ENCODE data around the gene FRMPD1. TPM values are rescaled to one million over a fixed set of nuclear protein-coding genes. Genes with fewer than 3 reads are reported as not detected.

The FRMPD1 gene
- total and polyA plus RNA-seq, 2 of the 13 experiments (the other 11 are each of a cell fraction or from before 2014, with no cell fraction given): not detected

- Histone ChIP-seq H3K27me3 (ENCODE audit: control insufficient read depth in 1 of 2, insufficient read depth in 2 of 2, low read length in 2 of 2) (peaks cover 0 to 45% of the 10 kb centered on the region in 2 experiments; a peak in 3 of 5 replicates), H3K4me3 (replicated peaks in 1 of 3; ENCODE audit: insufficient read depth in 1 of 3, low read depth in 2 of 3, low read length in 3 of 3) (no peak overlapping the region), H3K27ac (ENCODE audit: extremely low read length, insufficient read depth, low read length) (no peak overlapping the region), H4K20me1 (ENCODE audit: insufficient read depth, low read length) (no peaks in the 10 kb centered on the region), H3K4me2 (ENCODE audit: low read depth, low read length) (no peak overlapping the region), H3K4me1 (ENCODE audit: insufficient read depth, low read length) (no peaks in the 10 kb centered on the region), H3K9me3 (ENCODE audit: low read length) (no peaks in the 10 kb centered on the region), H2AFZ (ENCODE audit: low read length) (no peak overlapping the region), H3K9ac (ENCODE audit: insufficient read depth, low read depth, low read length) (no peak overlapping the region), H3K79me2 (ENCODE audit: insufficient read depth, low read length) (no peaks in the 10 kb centered on the region), H3K36me3 (replicated peaks in 1 of 2; ENCODE audit: control insufficient read depth in 1 of 2, insufficient read depth in 2 of 2, low read length in 2 of 2) (no peaks in the 10 kb centered on the region)
- no peak for ATAC-seq
- CTCF ChIA-PET (ENCODE audit: low intra/inter-chr PET ratio, low total read pairs): no interaction called here
- WGBS (ENCODE audit: low lambda C conversion rate): 7% methylated on average over 3 of the region's 3 CpGs
- in situ Hi-C loops (cut with HindIII; ENCODE audit: extremely low pct_ligation_motif_present, low pct_unique_long_range_greater_than_20kb) (no loop called here), intact Hi-C loops (cut with micrococcal nuclease; ENCODE audit: unreplicated experiment) (no loop called here)
- DNase-seq (ENCODE audit: low spot score): no peak
- no TSS peak for BruUV-seq (replicated peaks)
- no peak for FAIRE-seq
- TF ChIP-seq, protein P1, sequence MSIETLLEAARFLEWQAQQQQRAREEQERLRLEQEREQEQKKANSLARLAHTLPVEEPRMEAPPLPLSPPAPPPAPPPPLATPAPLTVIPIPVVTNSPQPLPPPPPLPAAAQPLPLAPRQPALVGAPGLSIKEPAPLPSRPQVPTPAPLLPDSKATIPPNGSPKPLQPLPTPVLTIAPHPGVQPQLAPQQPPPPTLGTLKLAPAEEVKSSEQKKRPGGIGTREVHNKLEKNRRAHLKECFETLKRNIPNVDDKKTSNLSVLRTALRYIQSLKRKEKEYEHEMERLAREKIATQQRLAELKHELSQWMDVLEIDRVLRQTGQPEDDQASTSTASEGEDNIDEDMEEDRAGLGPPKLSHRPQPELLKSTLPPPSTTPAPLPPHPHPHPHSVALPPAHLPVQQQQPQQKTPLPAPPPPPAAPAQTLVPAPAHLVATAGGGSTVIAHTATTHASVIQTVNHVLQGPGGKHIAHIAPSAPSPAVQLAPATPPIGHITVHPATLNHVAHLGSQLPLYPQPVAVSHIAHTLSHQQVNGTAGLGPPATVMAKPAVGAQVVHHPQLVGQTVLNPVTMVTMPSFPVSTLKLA (IDR thresholded peaks at IDR 0.05): no peak
- no peak for TF ChIP-seq ZNF607 (CRISPR knock-in tag; IDR thresholded peaks at IDR 0.05; ENCODE audit: borderline replicate concordance)
- no peak for TF ChIP-seq CERS6 (CRISPR knock-in tag; IDR thresholded peaks at IDR 0.05)
- no peak for TF ChIP-seq NFKB2 (CRISPR knock-in tag; IDR thresholded peaks at IDR 0.05; ENCODE audit: borderline replicate concordance)
- no peak for TF ChIP-seq ZNF549 (CRISPR knock-in tag; IDR thresholded peaks at IDR 0.05)
- no peak for TF ChIP-seq ESRRA (CRISPR knock-in tag; IDR thresholded peaks at IDR 0.05; ENCODE audit: low read depth)
- TF ChIP-seq HNRNPH1 (optimal IDR thresholded peaks at IDR 0.05; ENCODE audit: low read depth, low read length): no peak
- TF ChIP-seq ZNF7 (CRISPR knock-in tag; IDR thresholded peaks at IDR 0.05): no peak
- no peak for TF ChIP-seq SMYD3 (CRISPR knock-in tag; IDR thresholded peaks at IDR 0.05)
- no peak for TF ChIP-seq ATF5 (CRISPR knock-in tag; IDR thresholded peaks at IDR 0.05; ENCODE audit: low read depth)
- no peak for TF ChIP-seq MATR3 (CRISPR knock-in tag; IDR thresholded peaks at IDR 0.05)
- POLR2A ChIA-PET: no interaction called here
These were observed 32.2 kb downstream of the FRMPD1 start for GRCh38 chr9:37682951-37683350.

Measured in HepG2 (cell line).